Ovary (tissue), 9 donors: ENCODE data around the gene GRXCR2. TPM values are rescaled to one million over a fixed set of nuclear protein-coding genes. Genes with fewer than 3 reads are reported as not detected.

Experiments used
- DNase-seq, 5 donors: peaks; one replicate each; pipeline ENCODE4 v3.0.0-alpha.2; 2019 to 2020
- H3K27ac ChIP-seq, 2 donors: fragments of 200-600 bp; one replicate each; pipeline versions ENCODE4 v1.5.1 to v1.8.0; 2019 to 2022
- H3K27me3 ChIP-seq: fragments of 200-600 bp; one replicate; pipeline ENCODE4 v1.8.0; 2022
- H3K36me3 ChIP-seq: fragments of 200-600 bp; sonication (generic); one replicate; pipeline ENCODE4 v1.5.1; 2019
- H3K4me1 ChIP-seq: one replicate; pipeline ENCODE4 v1.8.1; 2013; ENCODE audit warnings: mild to moderate bottlenecking, moderate library complexity; ENCODE audit not compliant: insufficient read depth
- H3K4me3 ChIP-seq: fragments of 200-600 bp; sonication (generic); one replicate; pipeline ENCODE4 v1.5.1; 2017
- H3K9me3 ChIP-seq, 2 donors: fragments of 200-600 bp in 1 of 2; sonication (generic) in 1 of 2; one replicate each; pipeline versions ENCODE4 v1.5.1 to v1.8.1; 2013 to 2019; ENCODE audit warnings: mild to moderate bottlenecking in 1 of 2, moderate library complexity in 1 of 2
- CTCF ChIP-seq, 3 donors: fragments of 450-650 bp in 2 of 3; fragments of 200-600 bp in 1 of 3; IDR thresholded peaks; one replicate each; pipeline versions ENCODE4 v1.5.1 to v1.8.0; 2016 to 2022; ENCODE audit warnings: antibody characterized with exemption in 3 of 3, mild to moderate bottlenecking in 1 of 3
- EP300 ChIP-seq: sonication (generic); formaldehyde crosslinking; IDR thresholded peaks from one replicate; pipeline ENCODE4 v1.6.1; 2017; ENCODE audit warnings: antibody characterized with exemption
- POLR2A ChIP-seq: fragments of 450-650 bp; IDR thresholded peaks from one replicate; pipeline ENCODE4 v1.6.1; 2017; ENCODE audit warnings: antibody characterized with exemption, mild to moderate bottlenecking, moderate library complexity
- WGBS, 3 donors: extraction: QIAGEN DNeasy Blood & Tissue Kit in 1 of 3; methylation state at CpG; one replicate each; pipeline versions ENCODE4 v1.1.5 to v1.1.7; 2013 to 2017; 5-methylcytosine and 5-hydroxymethylcytosine counted together
- intact Hi-C, 4 donors: fragments of 100-400 bp; cut with DNase I; formaldehyde crosslinking; loops; one replicate each; pipeline versions ENCODE4 v1.11.0 to v1.15.1; 2022 to 2023
- polyA plus RNA-seq, 2 donors: library from polyadenylated mRNA; stranded (reverse); fragments of 200-250 nt in 1 of 2; fragments of 350-450 nt in 1 of 2; fragmentation: Illumina TruSeq in 1 of 2; extraction: RNeasy Lipid Tissue Mini Kit (QIAGEN cat#74804) in 1 of 2; gene quantifications; one replicate each; pipeline ENCODE4 v1.2.3, GENCODE V29; 2013 to 2014
- total RNA-seq, 7 donors: library from RNA; depleted of rRNA in 2 of 7; stranded (reverse); fragments of >200 nt in 2 of 7; fragmentation: NEBNext Ultra II Directional in 3 of 7; extraction: Animal tissue kit (Norgen Biotek cat#: 25700) in 3 of 7; gene quantifications; one replicate each; pipeline versions ENCODE4 v1.1.0 to v1.2.4, GENCODE V29; 2016 to 2023
- donor health status: DM: no; HTN: no; CAD: no; lungs with moderate emphysema.
- donor health status: DM: no; HTN: no; CAD: no.
- donor health status: Bipolar disorder and iron deficiency.
- donor health status: DM: yes; HTN: yes; CAD: no.
- donor health status: DM: no; HTN: no; CAD: no.
- donor health status: DM: yes; HTN: yes; CAD: no.

GRXCR2 gene
- total and polyA plus RNA-seq, 9 donors = not detected

GRCh38 chr5:145818604-145819003 is 54.2 kb downstream of the GRXCR2 start:
- no peaks in the 10 kb centered on the region for H3K36me3 ChIP-seq
- H3K9me3 ChIP-seq = no peaks in the 10 kb centered on the region
- H3K4me3 ChIP-seq = no peak overlapping the region
- DNase-seq = no peak
- WGBS, 3 donors = 72 to 85% (median 80%) methylated on average over 4 of the region's 4 CpGs
- H3K27ac ChIP-seq = no peak overlapping the region
- intact Hi-C loops = loop anchor here in 2 of 4 donors (10.0 kb wide), 1 partner anchor 134 kb away; no protein-coding TSS in a partner anchor
- no peaks in the 10 kb centered on the region for H3K27me3 ChIP-seq
- H3K4me1 ChIP-seq = no peaks in the 10 kb centered on the region
- TF ChIP-seq POLR2A (no peak), EP300 (no peak), CTCF (IDR thresholded peaks at IDR 0.05) (no peak)

GRCh38 chr5:145812877-145813276 is 59.9 kb downstream of the GRXCR2 start:
- Histone ChIP-seq H3K4me3 (no peak overlapping the region), H3K27ac (no peak overlapping the region), H3K27me3 (no peaks in the 10 kb centered on the region), H3K4me1 (no peaks in the 10 kb centered on the region), H3K9me3 (no peaks in the 10 kb centered on the region), H3K36me3 (no peaks in the 10 kb centered on the region)
- no peak for DNase-seq
- 85 to 89% (median 88%) methylated on average over 1 of the region's 1 CpG for WGBS, 3 donors
- intact Hi-C loops = loop anchor here in 2 of 4 donors (10.0 kb wide), 1 partner anchor 128 kb away; no protein-coding TSS in a partner anchor
- TF ChIP-seq CTCF (IDR thresholded peaks at IDR 0.05) (no peak), EP300 (no peak), POLR2A (no peak)

- no peak for TF ChIP-seq POLR2A
- no peak for TF ChIP-seq EP300
- TF ChIP-seq CTCF (IDR thresholded peaks at IDR 0.05) = no peak
- H3K4me3 ChIP-seq = no peak overlapping the region
- no peaks in the 10 kb centered on the region for H3K9me3 ChIP-seq
- no peaks in the 10 kb centered on the region for H3K36me3 ChIP-seq
- no peak overlapping the region for H3K27ac ChIP-seq
- no peaks in the 10 kb centered on the region for H3K4me1 ChIP-seq
- H3K27me3 ChIP-seq = no peaks in the 10 kb centered on the region
- no peak for DNase-seq
- intact Hi-C loops = loop anchor here in 2 of 4 donors (10.0 kb wide), 1 partner anchor 127 kb away; no protein-coding TSS in a partner anchor
- WGBS, 3 donors = 72 to 86% (median 84%) methylated on average over 3 of the region's 3 CpGs
Observed at GRCh38 chr5:145811834-145812625, 60.8 kb downstream of the GRXCR2 start.

Other genes starting within 250 kb of the GRXCR2 start
- gene PRELID2, start 37.7 kb downstream of the GRXCR2 start, total RNA-seq = 10 to 100 TPM; 14.5 to 49.7 (median 29.2) TPM
- 1 to 10 TPM; 5.4 to 5.5 TPM for gene PRELID2, start 37.7 kb downstream of the GRXCR2 start, polyA plus RNA-seq
- 1 to 10 TPM in 3 of 7 donors, under 1 TPM in 4; 0.30 to 6.5 (median 0.81) TPM for gene SH3RF2, start 63.6 kb upstream of the GRXCR2 start, total RNA-seq
- 1 to 10 TPM in 1 of 2 donors, under 1 TPM in 1; 0.52 to 1.5 TPM for gene SH3RF2, start 63.6 kb upstream of the GRXCR2 start, polyA plus RNA-seq
- under 1 TPM in 3 of 7 donors, not detected in 4; 0.70 to 0.78 (median 0.78) TPM for gene PLAC8L1, start 232.6 kb upstream of the GRXCR2 start, total RNA-seq
- gene PLAC8L1, start 232.6 kb upstream of the GRXCR2 start, polyA plus RNA-seq = not detected